Neural cell (in vitro differentiated cells): ENCODE results near the gene NDUFA5. TPM values are rescaled to one million over a fixed set of nuclear protein-coding genes. Genes with fewer than 3 reads are reported as not detected.

Source experiments
- H2AFZ ChIP-seq: fragments of 200-600, 300-800 bp; sonication (generic), shearing (Covaris generic); 2 replicates; pipeline ENCODE4 v1.6.0; 2014; ENCODE audit warnings: low read depth, mild to moderate bottlenecking, antibody characterized with exemption, low read length, moderate library complexity
- H3F3A ChIP-seq: fragments of 200-600 bp; shearing (Covaris generic); 2 replicates; pipeline ENCODE4 v1.6.1; 2016; ENCODE audit warnings: mild to moderate bottlenecking, moderate library complexity, mixed read lengths, antibody characterized with exemption, low read length; ENCODE audit not compliant: insufficient read depth, poor library complexity, severe bottlenecking
- H3K27ac ChIP-seq: fragments of 200-600, 300-800 bp; sonication (generic), shearing (Covaris generic); 2 replicates; pipeline ENCODE4 v1.5.1; 2014; ENCODE audit warnings: mild to moderate bottlenecking, low read length, moderate library complexity
- H3K27me3 ChIP-seq: fragments of 300-800, 200-600 bp; sonication (generic), shearing (Covaris generic); 2 replicates; pipeline ENCODE4 v1.6.0; 2014; ENCODE audit warnings: mild to moderate bottlenecking, low read depth, low read length, moderate library complexity; ENCODE audit not compliant: insufficient read depth
- H3K36me3 ChIP-seq: fragments of 300-800, 200-600 bp; sonication (generic), shearing (Covaris generic); 2 replicates; pipeline ENCODE4 v1.5.1; 2014; ENCODE audit warnings: mild to moderate bottlenecking, antibody characterized with exemption, low read length, moderate library complexity; ENCODE audit not compliant: insufficient read depth
- H3K4me2 ChIP-seq: fragments of 300-800, 200-600 bp; sonication (generic), shearing (Covaris generic); 2 replicates; pipeline ENCODE4 v1.6.0; 2014; ENCODE audit warnings: mild to moderate bottlenecking, low read length
- H3K4me3 ChIP-seq: fragments of 300-800, 200-600 bp; sonication (generic), shearing (Covaris generic); 2 replicates; pipeline ENCODE4 v1.5.1; 2014; ENCODE audit warnings: mild to moderate bottlenecking, low read length, moderate library complexity
- H3K79me2 ChIP-seq: fragments of 200-600 bp; shearing (Covaris generic); replicated peaks from 2 replicates; pipeline ENCODE4 v1.6.0; 2014; ENCODE audit warnings: mild to moderate bottlenecking, low read length, moderate library complexity; ENCODE audit not compliant: insufficient read depth
- H3K9ac ChIP-seq: fragments of 300-800, 200-600 bp; sonication (generic), shearing (Covaris generic); 2 replicates; pipeline ENCODE4 v1.6.1; 2016; ENCODE audit warnings: mild to moderate bottlenecking, low read length, mixed read lengths
- H3K9me2 ChIP-seq: fragments of 200-600 bp; shearing (Covaris generic); 2 replicates; pipeline ENCODE4 v1.6.1; 2016; ENCODE audit warnings: mild to moderate bottlenecking, low read length, mixed read lengths; ENCODE audit not compliant: insufficient read depth
- H3K9me3 ChIP-seq: fragments of 200-600, 300-800 bp; sonication (generic), shearing (Covaris generic); 2 replicates; pipeline ENCODE4 v1.6.1; 2016; ENCODE audit warnings: mild to moderate bottlenecking, mixed run types, low read length, moderate library complexity, mixed read lengths
- H4K20me1 ChIP-seq: fragments of 200-600 bp; shearing (Covaris generic); 2 replicates; pipeline ENCODE4 v1.6.1; 2016; ENCODE audit warnings: mild to moderate bottlenecking, mixed run types; ENCODE audit not compliant: insufficient read depth
- CTCF ChIP-seq: fragments of 450-650 bp; IDR thresholded peaks from 2 replicates; pipeline ENCODE4 v1.5.1; 2014; ENCODE audit warnings: antibody characterized with exemption, mild to moderate bottlenecking, moderate library complexity; ENCODE audit not compliant: poor library complexity, severe bottlenecking
- EP300 ChIP-seq: fragments of 450-650 bp; conservative IDR thresholded peaks from 2 replicates; pipeline ENCODE4 v1.6.1; 2014; ENCODE audit warnings: antibody characterized with exemption, mild to moderate bottlenecking, moderate library complexity; ENCODE audit not compliant: poor library complexity, severe bottlenecking
- EZH2 ChIP-seq: fragments of 200-600, 300-800 bp; shearing (Covaris generic), sonication (generic); IDR thresholded peaks from 2 replicates; pipeline ENCODE4 v1.6.1; 2014; ENCODE audit warnings: antibody characterized with exemption, low read length, borderline replicate concordance, mild to moderate bottlenecking; ENCODE audit not compliant: insufficient read depth, poor library complexity, severe bottlenecking
- MXI1 ChIP-seq: fragments of 450-650 bp; conservative IDR thresholded peaks from 2 replicates; pipeline ENCODE4 v1.6.1; 2014; ENCODE audit warnings: antibody characterized with exemption, mild to moderate bottlenecking; ENCODE audit not compliant: poor library complexity, severe bottlenecking
- POLR2AphosphoS5 ChIP-seq: IDR thresholded peaks from 2 replicates; pipeline ENCODE4 v1.6.1; 2012
- RAD21 ChIP-seq: fragments of 450-650 bp; conservative IDR thresholded peaks from 2 replicates; pipeline ENCODE4 v1.6.1; 2014; ENCODE audit warnings: antibody characterized with exemption, mild to moderate bottlenecking, moderate library complexity
- REST ChIP-seq: IDR thresholded peaks from 2 replicates; pipeline ENCODE4 v1.6.1; 2012; ENCODE audit warnings: borderline replicate concordance
- SMC3 ChIP-seq: fragments of 450-650 bp; conservative IDR thresholded peaks from 2 replicates; pipeline ENCODE4 v1.6.1; 2014; ENCODE audit warnings: antibody characterized with exemption, mild to moderate bottlenecking, moderate library complexity; ENCODE audit not compliant: poor library complexity
- TAF1 ChIP-seq: IDR thresholded peaks from 2 replicates; pipeline ENCODE4 v1.6.1; 2012; ENCODE audit warnings: low read depth
- polyA plus RNA-seq: library from polyadenylated mRNA; depleted of rRNA; stranded (reverse); fragments of >200 nt; gene quantifications from 2 replicates; pipeline ENCODE4 v1.2.3, GENCODE V29; 2014

NDUFA5 gene
- polyA plus RNA-seq, 1 donor from 2014 or later: 406 TPM

- Histone ChIP-seq H3K9me3 (no peaks in the 10 kb centered on the region), H3K9ac (no peak overlapping the region), H3K79me2 (no peaks in the 10 kb centered on the region), H3F3A (peaks cover 4% of the 10 kb centered on the region), H4K20me1 (no peaks in the 10 kb centered on the region), H3K36me3 (no peaks in the 10 kb centered on the region), H3K27me3 (peaks cover 10% of the 10 kb centered on the region), H3K27ac (no peak overlapping the region), H3K4me3 (no peak overlapping the region), H3K4me2 (no peak overlapping the region), H3K9me2 (no peaks in the 10 kb centered on the region), H2AFZ (no peak overlapping the region)
- no peak for TF ChIP-seq EZH2
- TF ChIP-seq CTCF: peak; percentile 62
- TF ChIP-seq SMC3: peak; percentile 66
- peak; percentile 63 for TF ChIP-seq RAD21
- no peak for TF ChIP-seq POLR2AphosphoS5
- no peak for TF ChIP-seq REST
- TF ChIP-seq MXI1: no peak
- TF ChIP-seq TAF1: no peak
- no peak for TF ChIP-seq EP300
Observed at GRCh38 chr7:123537026-123537642, 20.5 kb downstream of the NDUFA5 start.

DNA sequence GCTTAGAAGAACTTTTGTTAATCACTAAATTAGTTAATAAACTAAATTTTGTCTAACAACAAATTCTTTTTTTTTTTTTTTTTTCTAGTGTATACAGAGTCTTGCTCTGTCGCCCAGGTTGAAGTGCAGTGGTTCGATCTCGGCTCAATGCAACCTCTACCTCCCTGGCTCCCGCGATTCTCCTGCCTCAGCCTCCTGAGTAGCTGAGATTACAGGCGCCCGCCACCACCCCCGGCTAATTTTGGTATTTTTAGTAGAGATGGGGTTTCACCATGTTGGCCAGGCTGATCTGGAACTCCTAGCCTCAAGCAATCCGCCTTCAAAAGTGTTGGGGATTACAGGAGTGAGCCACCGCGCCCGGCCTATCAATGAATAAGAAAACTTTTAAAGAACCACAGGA, 22.1 kb downstream of the NDUFA5 start:
- TF ChIP-seq EP300 (no peak), POLR2AphosphoS5 (no peak), TAF1 (no peak), REST (no peak), RAD21 (no peak), EZH2 (no peak), SMC3 (no peak), MXI1 (no peak), CTCF (no peak)
- Histone ChIP-seq H2AFZ (no peak overlapping the region), H3K9me3 (no peaks in the 10 kb centered on the region), H3K79me2 (no peaks in the 10 kb centered on the region), H4K20me1 (no peaks in the 10 kb centered on the region), H3K9me2 (no peaks in the 10 kb centered on the region), H3K27me3 (peaks cover 10% of the 10 kb centered on the region), H3F3A (peaks cover 4% of the 10 kb centered on the region), H3K36me3 (no peaks in the 10 kb centered on the region), H3K27ac (no peak overlapping the region), H3K4me3 (peak overlapping the region; percentile 68), H3K4me2 (no peak overlapping the region), H3K9ac (no peak overlapping the region)
